T47D (cell line): ENCODE data around the gene F7.
"Not testable (repeated sequence)": the region's sequence is repeated elsewhere in the genome, so short reads cannot be mapped to it uniquely, and the experiment has no call there.

ENCODE experiments used
- DNase-seq, 2 experiments: peaks; one replicate each; pipeline versions ENCODE4 v3.0.0 to v3.0.0-alpha.2; 2011 to 2012; ENCODE audit warnings: low read depth in 1 of 2, low spot score in 1 of 2
- JUND ChIP-seq: IDR thresholded peaks from 2 replicates; pipeline ENCODE4 v1.6.1; 2012; ENCODE audit warnings: low read depth
- in situ Hi-C: cut with HindIII; loops from 2 replicates; pipeline ENCODE4 v1.10.0; 2016; ENCODE audit warnings: low sequenced_read_pairs, low pct_unique_long_range_greater_than_20kb

Gene F7

DNA sequence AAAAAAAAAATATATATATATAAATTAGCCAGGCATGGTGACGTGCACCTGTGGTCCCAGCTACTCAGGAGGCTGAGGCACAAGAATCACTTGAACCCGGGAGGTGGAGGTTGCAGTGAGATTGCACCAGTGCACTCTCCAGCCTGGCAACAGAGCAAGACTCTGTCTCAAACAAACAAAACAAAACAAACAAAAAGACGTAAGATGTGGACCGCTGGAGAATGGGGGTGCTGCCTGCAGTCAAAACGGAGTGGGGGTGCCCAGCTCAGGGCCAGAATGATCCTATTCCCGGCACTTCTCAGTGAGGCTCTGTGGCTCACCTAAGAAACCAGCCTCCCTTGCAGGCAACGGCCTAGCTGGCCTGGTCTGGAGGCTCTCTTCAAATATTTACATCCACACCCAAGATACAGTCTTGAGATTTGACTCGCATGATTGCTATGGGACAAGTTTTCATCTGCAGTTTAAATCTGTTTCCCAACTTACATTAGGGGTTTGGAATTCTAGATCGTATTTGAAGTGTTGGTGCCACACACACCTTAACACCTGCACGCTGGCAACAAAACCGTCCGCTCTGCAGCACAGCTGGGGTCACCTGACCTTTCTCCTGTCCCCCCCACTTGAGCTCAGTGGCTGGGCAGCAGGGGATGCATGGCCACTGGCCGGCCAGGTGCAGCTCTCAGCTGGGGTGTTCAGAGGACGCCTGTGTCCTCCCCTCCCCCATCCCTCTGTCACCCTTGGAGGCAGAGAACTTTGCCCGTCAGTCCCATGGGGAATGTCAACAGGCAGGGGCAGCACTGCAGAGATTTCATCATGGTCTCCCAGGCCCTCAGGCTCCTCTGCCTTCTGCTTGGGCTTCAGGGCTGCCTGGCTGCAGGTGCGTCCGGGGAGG is at the start of gene F7:
F7 (plus strand) TSS at position 760 of the 889 bp plus-strand sequence; CDS start at position 811, 51 bp downstream.
- in situ Hi-C loops, result no loop called here
- DNase-seq, result peak; percentile 28 to 65
- no peak for TF ChIP-seq JUND

GRCh38 chr13:113057084-113057483 is 48.5 kb upstream of the F7 start:
- in situ Hi-C loops, result no loop called here
- TF ChIP-seq JUND, result no peak
- no peak for DNase-seq

DNA sequence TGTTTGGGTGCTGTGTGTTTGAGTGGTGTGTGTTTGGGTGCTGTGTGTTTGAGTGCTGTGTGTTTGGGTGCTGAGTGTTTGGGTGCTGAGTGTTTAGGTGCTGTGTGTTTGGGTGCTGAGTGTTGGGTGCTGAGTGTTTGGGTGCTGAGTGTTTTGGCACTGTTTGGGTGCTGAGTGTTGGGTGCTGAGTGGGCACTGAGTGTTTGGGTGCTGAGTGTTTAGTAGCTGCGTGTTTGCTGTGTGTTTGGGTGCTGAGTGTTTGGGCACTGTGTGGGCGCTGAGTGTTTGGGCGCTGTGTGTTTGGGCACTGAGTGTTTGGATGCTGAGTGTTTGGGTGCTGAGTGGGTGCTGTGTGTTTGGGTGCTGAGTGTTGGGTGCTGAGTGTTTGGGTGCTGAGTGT is 48.0 kb upstream of the F7 start:
- in situ Hi-C loops, DNase-seq: not testable (repeated sequence)

DNA sequence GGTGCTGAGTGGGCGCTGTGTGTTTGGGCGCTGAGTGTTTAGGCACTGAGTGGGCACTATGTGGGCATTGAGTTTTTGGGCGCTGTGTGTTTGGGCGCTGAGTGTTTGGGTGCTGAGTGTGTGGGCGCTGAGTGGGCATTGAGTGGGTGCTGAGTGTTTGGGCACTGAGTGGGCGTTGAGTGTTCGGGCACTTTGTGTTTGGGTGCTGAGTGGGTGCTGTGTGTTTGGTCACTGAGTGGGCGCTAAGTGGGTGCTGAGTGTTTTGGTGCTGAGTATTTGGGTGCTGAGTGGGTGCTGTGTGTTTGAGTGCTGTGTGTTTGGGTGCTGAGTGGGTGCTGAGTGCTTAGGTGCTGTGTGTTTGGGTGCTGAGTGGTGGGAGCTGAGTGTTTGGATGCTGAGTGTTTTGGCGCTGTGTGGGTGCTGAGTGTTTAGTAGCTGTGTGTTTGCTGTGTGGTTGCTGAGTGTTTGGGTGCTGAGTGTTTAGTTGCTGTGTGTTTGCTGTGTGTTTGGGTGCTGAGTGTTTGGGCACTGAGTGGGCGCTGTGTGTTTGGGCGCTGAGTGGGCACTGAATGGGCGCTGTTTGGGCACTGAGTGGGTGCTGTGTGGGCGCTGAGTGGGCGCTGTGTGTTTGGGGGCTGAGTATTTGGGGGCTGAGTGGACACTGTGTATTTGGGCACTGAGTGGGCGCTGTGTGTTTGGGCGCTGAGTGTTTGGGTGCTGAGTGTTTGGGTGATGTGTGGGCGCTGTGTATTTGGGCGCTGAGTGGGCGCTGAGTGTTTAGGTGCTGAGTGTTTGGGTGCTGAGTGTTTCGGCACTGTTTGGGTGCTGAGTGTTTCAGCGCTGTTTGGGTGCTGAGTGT is 47.2 kb upstream of the F7 start:
- in situ Hi-C loops, result no loop called here
- no peak for DNase-seq
- no peak for TF ChIP-seq JUND

DNA sequence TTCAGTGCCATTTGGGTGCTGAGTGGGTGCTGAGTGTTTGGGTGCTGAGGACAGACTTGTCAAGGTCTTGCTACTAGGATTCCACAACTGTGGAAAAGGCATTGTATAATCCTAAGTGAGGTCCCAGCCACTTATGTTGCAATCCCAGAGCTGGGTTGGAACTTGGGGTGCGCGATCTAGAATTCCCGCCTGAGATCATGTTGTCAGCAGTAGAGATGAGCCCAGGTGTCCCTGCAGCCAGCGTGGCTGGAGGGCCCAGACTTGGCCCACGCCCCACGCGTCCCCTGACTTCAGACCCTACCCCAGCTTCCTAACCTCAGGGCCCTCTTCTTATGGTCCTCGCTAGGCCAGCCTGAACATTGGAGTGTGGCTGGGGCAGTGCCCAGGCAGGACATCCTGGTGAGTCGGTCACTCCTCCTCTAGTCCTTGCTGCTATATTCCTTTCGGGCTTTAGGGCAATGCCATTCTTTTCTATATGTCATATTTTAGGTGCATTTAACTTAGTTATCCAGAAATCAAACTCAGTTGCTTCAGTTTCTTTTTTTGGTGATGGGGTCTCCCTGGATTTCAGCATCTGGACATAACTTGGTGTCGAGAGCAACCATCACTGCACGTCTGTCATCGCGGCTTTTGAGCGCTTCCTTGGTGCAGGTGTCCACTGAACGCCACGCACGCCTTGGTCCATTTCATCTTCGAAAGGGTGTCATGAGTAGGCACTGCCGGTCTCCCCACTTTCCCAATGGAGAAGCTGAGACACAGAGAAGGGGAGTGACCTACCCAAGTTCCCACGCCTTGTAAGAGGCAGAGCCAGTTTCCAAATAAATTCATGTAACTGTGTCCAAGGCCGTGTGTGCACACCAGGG is 46.4 kb upstream of the F7 start:
- in situ Hi-C loops, result no loop called here
- no peak for TF ChIP-seq JUND
- DNase-seq, result peak in 1 of 2 experiments; percentile 5

DNA sequence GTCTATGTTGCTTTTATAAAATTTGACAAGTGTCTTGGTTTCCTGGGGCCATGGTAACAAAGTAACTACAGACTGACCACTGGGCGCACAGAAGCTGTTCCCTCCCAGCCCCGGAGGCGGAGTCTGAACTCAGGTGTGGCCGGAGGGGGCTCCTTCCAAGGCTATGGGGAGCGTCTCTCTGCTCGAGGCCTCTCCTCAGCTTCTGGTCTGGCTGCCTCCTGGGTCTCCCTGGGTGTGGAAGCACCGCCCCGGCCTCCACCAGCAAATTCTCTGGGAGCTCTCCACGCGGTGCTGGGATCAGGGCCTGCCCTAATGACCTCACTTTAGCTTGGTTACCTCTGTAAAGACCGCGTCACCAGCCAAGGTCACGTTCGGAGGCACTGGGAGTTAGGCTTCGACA is 45.7 kb upstream of the F7 start:
- DNase-seq, result no peak
- in situ Hi-C loops, result no loop called here
- no peak for TF ChIP-seq JUND

- TF ChIP-seq JUND, result no peak
- in situ Hi-C loops, result no loop called here
These were observed 44.9 kb upstream of the F7 start for GRCh38 chr13:113060557-113061270.

DNA sequence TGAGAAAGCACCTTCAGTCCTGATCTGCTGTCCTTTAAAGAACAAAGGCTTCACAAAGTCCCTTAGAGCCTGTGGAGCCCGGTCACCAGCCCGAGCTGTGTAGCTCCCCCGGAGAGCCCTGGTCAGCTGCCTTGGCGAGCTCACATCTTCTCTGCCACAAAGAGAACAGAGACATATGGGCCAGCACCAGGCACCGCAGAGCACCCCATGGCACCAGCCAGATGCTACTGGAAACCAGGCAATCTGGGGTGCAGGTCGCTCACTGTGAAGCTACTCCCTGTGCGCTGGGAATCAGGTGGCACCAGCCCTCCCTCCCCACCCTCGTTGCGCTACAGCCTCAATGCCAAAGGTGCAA is 44.3 kb upstream of the F7 start:
- in situ Hi-C loops, result no loop called here
- DNase-seq, result no peak
- no peak for TF ChIP-seq JUND

More at GRCh38 chr13:113060557-113061270, 44.9 kb upstream of the F7 start:
- no peak for DNase-seq

DNA sequence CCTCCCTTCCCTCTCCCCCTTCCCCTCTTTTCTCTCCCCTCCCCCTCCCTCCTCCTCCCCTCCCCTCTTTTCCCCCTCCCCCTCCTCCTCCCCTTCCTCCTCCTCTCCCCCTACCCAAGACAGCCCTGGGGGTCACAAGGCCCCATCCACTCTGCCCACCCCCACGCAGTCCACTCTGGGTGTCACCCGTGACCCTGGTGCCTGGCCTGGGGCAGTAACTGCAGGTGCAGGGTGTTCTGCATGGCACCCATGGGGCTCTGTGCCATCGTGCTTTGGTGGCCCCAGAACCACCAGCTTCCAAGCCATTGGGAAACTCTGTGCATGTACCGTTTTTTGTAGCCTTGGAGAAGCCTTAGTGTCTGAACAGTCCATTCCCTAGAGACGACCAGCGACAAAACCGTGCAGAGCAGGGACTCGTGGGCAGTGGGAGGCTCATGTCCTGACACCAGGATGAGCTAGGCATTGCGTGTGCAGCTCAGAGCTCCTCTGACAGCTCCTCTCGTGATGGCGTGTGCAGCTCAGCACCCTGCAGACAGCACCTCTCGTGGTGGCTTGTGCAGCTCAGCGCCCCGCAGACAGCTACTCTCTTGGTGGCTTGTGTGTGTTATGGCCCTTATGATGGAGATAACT is 43.7 kb upstream of the F7 start:
- in situ Hi-C loops, result no loop called here
- no peak for TF ChIP-seq JUND
- no peak for DNase-seq

DNA sequence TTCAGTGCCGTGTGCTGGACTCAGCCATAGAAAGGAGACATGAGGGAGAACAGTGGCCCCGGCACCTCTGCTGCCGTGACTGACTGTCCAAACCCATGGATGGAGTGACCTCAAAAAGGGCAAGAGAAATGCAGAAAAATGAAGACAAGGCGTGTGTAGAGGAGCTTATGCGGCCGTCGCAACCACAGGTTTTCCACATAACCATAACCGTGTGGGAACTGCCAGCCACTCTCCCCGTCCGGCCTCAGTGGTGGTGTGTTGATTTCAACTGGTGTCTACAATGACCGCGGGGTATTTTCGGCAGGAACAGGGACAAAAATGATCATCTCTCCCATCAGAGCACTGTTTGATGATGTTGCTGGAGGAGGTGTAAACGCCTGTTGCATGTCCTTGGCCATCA is 42.9 kb upstream of the F7 start:
- in situ Hi-C loops, result no loop called here
- TF ChIP-seq JUND, result no peak
- no peak for DNase-seq

GRCh38 chr13:113063091-113063491 is 42.5 kb upstream of the F7 start:
- no peak for DNase-seq
- in situ Hi-C loops, result no loop called here
- no peak for TF ChIP-seq JUND

GRCh38 chr13:113064000-113064533 is 41.5 kb upstream of the F7 start:
- no peak for TF ChIP-seq JUND
- in situ Hi-C loops, result no loop called here
- no peak for DNase-seq
